GM23338 (cell line): ENCODE measurements around the gene APOL4. TPM values are rescaled to one million over a fixed set of nuclear protein-coding genes. Genes with fewer than 3 reads are reported as not detected.

Experiments used
- ATAC-seq: fragments of 200-7000 bp; cut with Tn5 transposase; 3 replicates; pipeline ENCODE4 v1.9.1; 2020
- DNase-seq: peaks from one replicate; pipeline ENCODE4 v3.0.0-alpha.2; 2015; ENCODE audit warnings: low spot score
- H2AFZ ChIP-seq: fragments of 200-600 bp; sonication (generic); 2 replicates; pipeline ENCODE4 v1.8.0; 2016; ENCODE audit warnings: antibody characterized with exemption, mild to moderate bottlenecking, moderate library complexity
- H3F3A ChIP-seq: fragments of 200-600 bp; sonication (generic); replicated peaks from 2 replicates; pipeline ENCODE4 v1.8.0; 2017; ENCODE audit warnings: antibody characterized with exemption, mixed run types, low read depth
- H3K27ac ChIP-seq: fragments of 200-600 bp; sonication (generic); 2 replicates; pipeline ENCODE4 v1.6.1; 2016; ENCODE audit warnings: low read depth
- H3K27me3 ChIP-seq: fragments of 200-600 bp; sonication (generic); 2 replicates; pipeline ENCODE4 v1.8.0; 2016; ENCODE audit warnings: mild to moderate bottlenecking, mixed run types, moderate library complexity; ENCODE audit not compliant: insufficient read depth
- H3K36me3 ChIP-seq: fragments of 200-600 bp; sonication (generic); 2 replicates; pipeline ENCODE4 v1.8.0; 2016; ENCODE audit warnings: mild to moderate bottlenecking; ENCODE audit not compliant: insufficient read depth
- H3K4me1 ChIP-seq: fragments of 200-600 bp; sonication (generic); 2 replicates; pipeline ENCODE4 v1.8.0; 2016; ENCODE audit warnings: mild to moderate bottlenecking, moderate library complexity; ENCODE audit not compliant: insufficient read depth
- H3K4me2 ChIP-seq: fragments of 200-600 bp; sonication (generic); 2 replicates; pipeline ENCODE4 v1.7.1; 2017; ENCODE audit warnings: mixed run types
- H3K4me3 ChIP-seq: fragments of 200-600 bp; sonication (generic); 2 replicates; pipeline ENCODE4 v1.6.1; 2016; ENCODE audit warnings: mixed run types
- H3K79me2 ChIP-seq: fragments of 200-600 bp; sonication (generic); replicated peaks from 2 replicates; pipeline ENCODE4 v1.8.0; 2017; ENCODE audit warnings: mild to moderate bottlenecking; ENCODE audit not compliant: insufficient read depth
- H3K9me2 ChIP-seq: fragments of 200-600 bp; sonication (generic); 2 replicates; pipeline ENCODE4 v1.8.0; 2017; ENCODE audit not compliant: insufficient read depth
- H4K20me1 ChIP-seq: fragments of 200-600 bp; sonication (generic); replicated peaks from 2 replicates; pipeline ENCODE4 v1.8.0; 2017; ENCODE audit warnings: mild to moderate bottlenecking; ENCODE audit not compliant: insufficient read depth
- H3K27ac Mint-ChIP-seq: 2 replicates; pipeline ENCODE4 v1.8.0; 2020; ENCODE audit warnings: inconsistent platforms, mild to moderate bottlenecking, moderate library complexity, mixed read lengths
- H3K27me3 Mint-ChIP-seq: 3 replicates; pipeline ENCODE4 v1.8.0; 2022; ENCODE audit warnings: low read depth, mild to moderate bottlenecking, moderate library complexity, mixed read lengths, inconsistent platforms; ENCODE audit not compliant: insufficient read depth, poor library complexity
- H3K36me3 Mint-ChIP-seq: 3 replicates; pipeline ENCODE4 v1.8.0; 2021; ENCODE audit warnings: low read depth, mild to moderate bottlenecking, inconsistent platforms, moderate library complexity, mixed read lengths
- H3K4me1 Mint-ChIP-seq: 3 replicates; pipeline ENCODE4 v1.8.0; 2020; ENCODE audit warnings: mild to moderate bottlenecking, inconsistent platforms, mixed read lengths
- H3K4me3 Mint-ChIP-seq: 3 replicates; pipeline ENCODE4 v1.8.0; 2021; ENCODE audit warnings: moderate library complexity, mild to moderate bottlenecking, inconsistent platforms, mixed read lengths
- H3K9me3 Mint-ChIP-seq: 3 replicates; pipeline ENCODE4 v1.8.0; 2020; ENCODE audit warnings: moderate library complexity, mild to moderate bottlenecking, inconsistent platforms, mixed read lengths
- CREB1 ChIP-seq: fragments of 250-450 bp; sonication (Bioruptor Pico); IDR thresholded peaks from 2 replicates; pipeline ENCODE4 v1.5.0; 2020; ENCODE audit warnings: low read depth, mild to moderate bottlenecking, moderate library complexity
- EZH2 ChIP-seq: fragments of 200-600 bp; sonication (generic); IDR thresholded peaks from one replicate; pipeline ENCODE4 v1.8.0; 2017; ENCODE audit warnings: antibody characterized with exemption, mild to moderate bottlenecking, low read depth; ENCODE audit not compliant: unreplicated experiment
- EZH2phosphoT487 ChIP-seq: fragments of 200-600 bp; sonication (generic); IDR thresholded peaks from one replicate; pipeline ENCODE4 v1.8.1; 2018; ENCODE audit warnings: antibody characterized with exemption; ENCODE audit not compliant: unreplicated experiment
- JUNB ChIP-seq: IDR thresholded peaks from one replicate; pipeline ENCODE4 v1.6.1; 2016; ENCODE audit warnings: antibody characterized with exemption; ENCODE audit not compliant: unreplicated experiment
- NANOG ChIP-seq: IDR thresholded peaks from 2 replicates; pipeline ENCODE4 v1.6.1; 2016; ENCODE audit warnings: antibody characterized with exemption, borderline replicate concordance
- POLR2AphosphoS5 ChIP-seq: IDR thresholded peaks from 2 replicates; pipeline ENCODE4 v1.6.1; 2016; ENCODE audit warnings: antibody characterized with exemption, low read depth
- STAT1 ChIP-seq: IDR thresholded peaks from one replicate; pipeline ENCODE4 v1.6.1; 2016; ENCODE audit warnings: antibody characterized with exemption; ENCODE audit not compliant: unreplicated experiment
- ZNF114 ChIP-seq: fragments of 250-450 bp; sonication (Bioruptor Pico); IDR thresholded peaks from 2 replicates; pipeline ENCODE4 v1.5.0; 2020; ENCODE audit warnings: mild to moderate bottlenecking, moderate library complexity
- ZNF331 ChIP-seq: fragments of 250-450 bp; sonication (Bioruptor Pico); IDR thresholded peaks from 2 replicates; pipeline ENCODE4 v1.5.0; 2020; ENCODE audit warnings: low read depth, mild to moderate bottlenecking, moderate library complexity
- polyA plus RNA-seq: library from polyadenylated mRNA; unstranded; fragments of >200 nt; fragmentation: Nextera tagmentation; extraction: Ambion mirVana; gene quantifications from 2 replicates; pipeline ENCODE4 v1.2.1, GENCODE V29; 2016
- total RNA-seq: library from RNA; depleted of rRNA; stranded (reverse); fragments of >200 nt; shearing (Covaris generic); gene quantifications from 2 replicates; pipeline ENCODE4 v1.2.3, GENCODE V29; 2014
- TF ChIP-seq, protein P1 (sequence below): IDR thresholded peaks from 2 replicates; pipeline ENCODE4 v1.6.1; 2016; ENCODE audit warnings: antibody characterized with exemption
- TF ChIP-seq, protein P2 (sequence below): IDR thresholded peaks from one replicate; pipeline ENCODE4 v1.6.1; 2018; ENCODE audit warnings: antibody characterized with exemption; ENCODE audit not compliant: unreplicated experiment
- TF ChIP-seq, protein P3 (sequence below), 2 experiments: fragments of 200-600 bp in 1 of 2; sonication (generic) in 1 of 2; conservative IDR thresholded peaks; 2 replicates each; pipeline versions ENCODE4 v1.5.1 to v1.6.1; 2016 to 2017; ENCODE audit warnings: antibody characterized with exemption in 2 of 2, low read depth in 2 of 2, mild to moderate bottlenecking in 2 of 2, moderate library complexity in 1 of 2
- TF ChIP-seq, protein P4 (sequence below): fragments of 250-450 bp; sonication (Bioruptor Pico); IDR thresholded peaks from 2 replicates; pipeline ENCODE4 v1.5.0; 2020; ENCODE audit warnings: mild to moderate bottlenecking, moderate library complexity

APOL4 gene
- total and polyA plus RNA-seq, 2 experiments from 2014 or later = not detected

DNA sequence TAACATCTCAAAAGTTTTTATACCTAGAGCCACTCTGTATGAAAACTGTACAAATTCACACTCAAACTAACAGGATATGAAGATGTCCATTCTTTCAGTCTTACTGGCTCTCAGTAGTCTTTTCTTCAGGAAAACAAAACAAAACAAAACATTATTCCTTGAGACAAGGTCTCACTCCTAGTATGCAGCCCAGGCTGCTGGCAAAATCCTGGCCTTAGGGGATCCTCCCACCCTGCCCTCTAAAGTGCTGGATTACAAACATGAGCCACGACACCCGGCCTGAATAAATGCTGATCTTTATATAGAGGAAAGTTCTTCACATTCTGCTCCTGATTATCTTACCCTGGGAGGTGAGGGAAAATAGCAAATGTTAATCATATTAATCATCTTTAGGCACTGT is 32.6 kb upstream of the APOL4 start:
- H3K27me3 ChIP-seq = no peaks in the 10 kb centered on the region
- no peak overlapping the region for H3K4me3 Mint-ChIP-seq
- H2AFZ ChIP-seq = no peak overlapping the region
- H3K9me2 ChIP-seq = no peaks in the 10 kb centered on the region
- H3K4me1 Mint-ChIP-seq = peaks cover 20% of the 10 kb centered on the region
- peaks cover 8% of the 10 kb centered on the region for H3K4me1 ChIP-seq
- TF ChIP-seq, protein P1, sequence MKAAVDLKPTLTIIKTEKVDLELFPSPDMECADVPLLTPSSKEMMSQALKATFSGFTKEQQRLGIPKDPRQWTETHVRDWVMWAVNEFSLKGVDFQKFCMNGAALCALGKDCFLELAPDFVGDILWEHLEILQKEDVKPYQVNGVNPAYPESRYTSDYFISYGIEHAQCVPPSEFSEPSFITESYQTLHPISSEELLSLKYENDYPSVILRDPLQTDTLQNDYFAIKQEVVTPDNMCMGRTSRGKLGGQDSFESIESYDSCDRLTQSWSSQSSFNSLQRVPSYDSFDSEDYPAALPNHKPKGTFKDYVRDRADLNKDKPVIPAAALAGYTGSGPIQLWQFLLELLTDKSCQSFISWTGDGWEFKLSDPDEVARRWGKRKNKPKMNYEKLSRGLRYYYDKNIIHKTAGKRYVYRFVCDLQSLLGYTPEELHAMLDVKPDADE = no peak
- TF ChIP-seq ZNF114 (CRISPR knock-in tag) (no peak), POLR2AphosphoS5 (no peak), ZNF331 (no peak), STAT1 (no peak), EZH2phosphoT487 (no peak), JUNB (no peak), EZH2 (no peak), NANOG (no peak), CREB1 (CRISPR knock-in tag) (no peak)
- TF ChIP-seq, protein P2, sequence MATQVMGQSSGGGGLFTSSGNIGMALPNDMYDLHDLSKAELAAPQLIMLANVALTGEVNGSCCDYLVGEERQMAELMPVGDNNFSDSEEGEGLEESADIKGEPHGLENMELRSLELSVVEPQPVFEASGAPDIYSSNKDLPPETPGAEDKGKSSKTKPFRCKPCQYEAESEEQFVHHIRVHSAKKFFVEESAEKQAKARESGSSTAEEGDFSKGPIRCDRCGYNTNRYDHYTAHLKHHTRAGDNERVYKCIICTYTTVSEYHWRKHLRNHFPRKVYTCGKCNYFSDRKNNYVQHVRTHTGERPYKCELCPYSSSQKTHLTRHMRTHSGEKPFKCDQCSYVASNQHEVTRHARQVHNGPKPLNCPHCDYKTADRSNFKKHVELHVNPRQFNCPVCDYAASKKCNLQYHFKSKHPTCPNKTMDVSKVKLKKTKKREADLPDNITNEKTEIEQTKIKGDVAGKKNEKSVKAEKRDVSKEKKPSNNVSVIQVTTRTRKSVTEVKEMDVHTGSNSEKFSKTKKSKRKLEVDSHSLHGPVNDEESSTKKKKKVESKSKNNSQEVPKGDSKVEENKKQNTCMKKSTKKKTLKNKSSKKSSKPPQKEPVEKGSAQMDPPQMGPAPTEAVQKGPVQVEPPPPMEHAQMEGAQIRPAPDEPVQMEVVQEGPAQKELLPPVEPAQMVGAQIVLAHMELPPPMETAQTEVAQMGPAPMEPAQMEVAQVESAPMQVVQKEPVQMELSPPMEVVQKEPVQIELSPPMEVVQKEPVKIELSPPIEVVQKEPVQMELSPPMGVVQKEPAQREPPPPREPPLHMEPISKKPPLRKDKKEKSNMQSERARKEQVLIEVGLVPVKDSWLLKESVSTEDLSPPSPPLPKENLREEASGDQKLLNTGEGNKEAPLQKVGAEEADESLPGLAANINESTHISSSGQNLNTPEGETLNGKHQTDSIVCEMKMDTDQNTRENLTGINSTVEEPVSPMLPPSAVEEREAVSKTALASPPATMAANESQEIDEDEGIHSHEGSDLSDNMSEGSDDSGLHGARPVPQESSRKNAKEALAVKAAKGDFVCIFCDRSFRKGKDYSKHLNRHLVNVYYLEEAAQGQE = no peak
- TF ChIP-seq, protein P3, sequence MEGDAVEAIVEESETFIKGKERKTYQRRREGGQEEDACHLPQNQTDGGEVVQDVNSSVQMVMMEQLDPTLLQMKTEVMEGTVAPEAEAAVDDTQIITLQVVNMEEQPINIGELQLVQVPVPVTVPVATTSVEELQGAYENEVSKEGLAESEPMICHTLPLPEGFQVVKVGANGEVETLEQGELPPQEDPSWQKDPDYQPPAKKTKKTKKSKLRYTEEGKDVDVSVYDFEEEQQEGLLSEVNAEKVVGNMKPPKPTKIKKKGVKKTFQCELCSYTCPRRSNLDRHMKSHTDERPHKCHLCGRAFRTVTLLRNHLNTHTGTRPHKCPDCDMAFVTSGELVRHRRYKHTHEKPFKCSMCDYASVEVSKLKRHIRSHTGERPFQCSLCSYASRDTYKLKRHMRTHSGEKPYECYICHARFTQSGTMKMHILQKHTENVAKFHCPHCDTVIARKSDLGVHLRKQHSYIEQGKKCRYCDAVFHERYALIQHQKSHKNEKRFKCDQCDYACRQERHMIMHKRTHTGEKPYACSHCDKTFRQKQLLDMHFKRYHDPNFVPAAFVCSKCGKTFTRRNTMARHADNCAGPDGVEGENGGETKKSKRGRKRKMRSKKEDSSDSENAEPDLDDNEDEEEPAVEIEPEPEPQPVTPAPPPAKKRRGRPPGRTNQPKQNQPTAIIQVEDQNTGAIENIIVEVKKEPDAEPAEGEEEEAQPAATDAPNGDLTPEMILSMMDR (conservative IDR thresholded peaks at IDR 0.05; ENCODE audit: low read depth in 2 of 2) = no peak
- TF ChIP-seq, protein P4, sequence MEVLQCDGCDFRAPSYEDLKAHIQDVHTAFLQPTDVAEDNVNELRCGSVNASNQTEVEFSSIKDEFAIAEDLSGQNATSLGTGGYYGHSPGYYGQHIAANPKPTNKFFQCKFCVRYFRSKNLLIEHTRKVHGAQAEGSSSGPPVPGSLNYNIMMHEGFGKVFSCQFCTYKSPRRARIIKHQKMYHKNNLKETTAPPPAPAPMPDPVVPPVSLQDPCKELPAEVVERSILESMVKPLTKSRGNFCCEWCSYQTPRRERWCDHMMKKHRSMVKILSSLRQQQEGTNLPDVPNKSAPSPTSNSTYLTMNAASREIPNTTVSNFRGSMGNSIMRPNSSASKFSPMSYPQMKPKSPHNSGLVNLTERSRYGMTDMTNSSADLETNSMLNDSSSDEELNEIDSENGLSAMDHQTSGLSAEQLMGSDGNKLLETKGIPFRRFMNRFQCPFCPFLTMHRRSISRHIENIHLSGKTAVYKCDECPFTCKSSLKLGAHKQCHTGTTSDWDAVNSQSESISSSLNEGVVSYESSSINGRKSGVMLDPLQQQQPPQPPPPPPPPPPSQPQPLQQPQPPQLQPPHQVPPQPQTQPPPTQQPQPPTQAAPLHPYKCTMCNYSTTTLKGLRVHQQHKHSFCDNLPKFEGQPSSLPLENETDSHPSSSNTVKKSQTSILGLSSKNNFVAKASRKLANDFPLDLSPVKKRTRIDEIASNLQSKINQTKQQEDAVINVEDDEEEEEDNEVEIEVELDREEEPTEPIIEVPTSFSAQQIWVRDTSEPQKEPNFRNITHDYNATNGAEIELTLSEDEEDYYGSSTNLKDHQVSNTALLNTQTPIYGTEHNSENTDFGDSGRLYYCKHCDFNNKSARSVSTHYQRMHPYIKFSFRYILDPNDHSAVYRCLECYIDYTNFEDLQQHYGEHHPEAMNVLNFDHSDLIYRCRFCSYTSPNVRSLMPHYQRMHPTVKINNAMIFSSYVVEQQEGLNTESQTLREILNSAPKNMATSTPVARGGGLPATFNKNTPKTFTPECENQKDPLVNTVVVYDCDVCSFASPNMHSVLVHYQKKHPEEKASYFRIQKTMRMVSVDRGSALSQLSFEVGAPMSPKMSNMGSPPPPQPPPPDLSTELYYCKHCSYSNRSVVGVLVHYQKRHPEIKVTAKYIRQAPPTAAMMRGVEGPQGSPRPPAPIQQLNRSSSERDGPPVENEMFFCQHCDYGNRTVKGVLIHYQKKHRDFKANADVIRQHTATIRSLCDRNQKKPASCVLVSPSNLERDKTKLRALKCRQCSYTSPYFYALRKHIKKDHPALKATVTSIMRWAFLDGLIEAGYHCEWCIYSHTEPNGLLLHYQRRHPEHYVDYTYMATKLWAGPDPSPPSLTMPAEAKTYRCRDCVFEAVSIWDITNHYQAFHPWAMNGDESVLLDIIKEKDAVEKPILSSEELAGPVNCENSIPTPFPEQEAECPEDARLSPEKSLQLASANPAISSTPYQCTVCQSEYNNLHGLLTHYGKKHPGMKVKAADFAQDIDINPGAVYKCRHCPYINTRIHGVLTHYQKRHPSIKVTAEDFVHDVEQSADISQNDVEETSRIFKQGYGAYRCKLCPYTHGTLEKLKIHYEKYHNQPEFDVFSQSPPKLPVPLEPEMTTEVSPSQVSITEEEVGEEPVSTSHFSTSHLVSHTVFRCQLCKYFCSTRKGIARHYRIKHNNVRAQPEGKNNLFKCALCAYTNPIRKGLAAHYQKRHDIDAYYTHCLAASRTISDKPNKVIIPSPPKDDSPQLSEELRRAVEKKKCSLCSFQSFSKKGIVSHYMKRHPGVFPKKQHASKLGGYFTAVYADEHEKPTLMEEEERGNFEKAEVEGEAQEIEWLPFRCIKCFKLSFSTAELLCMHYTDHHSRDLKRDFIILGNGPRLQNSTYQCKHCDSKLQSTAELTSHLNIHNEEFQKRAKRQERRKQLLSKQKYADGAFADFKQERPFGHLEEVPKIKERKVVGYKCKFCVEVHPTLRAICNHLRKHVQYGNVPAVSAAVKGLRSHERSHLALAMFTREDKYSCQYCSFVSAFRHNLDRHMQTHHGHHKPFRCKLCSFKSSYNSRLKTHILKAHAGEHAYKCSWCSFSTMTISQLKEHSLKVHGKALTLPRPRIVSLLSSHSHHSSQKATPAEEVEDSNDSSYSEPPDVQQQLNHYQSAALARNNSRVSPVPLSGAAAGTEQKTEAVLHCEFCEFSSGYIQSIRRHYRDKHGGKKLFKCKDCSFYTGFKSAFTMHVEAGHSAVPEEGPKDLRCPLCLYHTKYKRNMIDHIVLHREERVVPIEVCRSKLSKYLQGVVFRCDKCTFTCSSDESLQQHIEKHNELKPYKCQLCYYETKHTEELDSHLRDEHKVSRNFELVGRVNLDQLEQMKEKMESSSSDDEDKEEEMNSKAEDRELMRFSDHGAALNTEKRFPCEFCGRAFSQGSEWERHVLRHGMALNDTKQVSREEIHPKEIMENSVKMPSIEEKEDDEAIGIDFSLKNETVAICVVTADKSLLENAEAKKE (CRISPR knock-in tag) = no peak
- peaks cover 19% of the 10 kb centered on the region for H3K36me3 Mint-ChIP-seq
- no peak for ATAC-seq
- no peaks in the 10 kb centered on the region for H3K36me3 ChIP-seq
- no peak overlapping the region for H3K27ac ChIP-seq
- no peak overlapping the region for H3K4me2 ChIP-seq
- H3K79me2 ChIP-seq = no peaks in the 10 kb centered on the region; the same call in 1 of the 2 replicates
- H4K20me1 ChIP-seq = no peaks in the 10 kb centered on the region
- H3K9me3 Mint-ChIP-seq = peaks cover 4% of the 10 kb centered on the region; the same call in 2 of the 3 replicates
- H3K4me3 ChIP-seq = no peak overlapping the region
- no peak overlapping the region for H3K27ac Mint-ChIP-seq
- no peaks in the 10 kb centered on the region for H3F3A ChIP-seq
- peaks cover 10% of the 10 kb centered on the region for H3K27me3 Mint-ChIP-seq
- no peak for DNase-seq
